Stimulated activated CD8-positive, alpha-beta memory T cell treated with anti-CD3 and anti-CD28 coated beads, Interleukin-7, amount 100 ng/mL, for 4 hours (primary cell): ENCODE results near the gene IL1RAPL2.
"Not testable (repeated sequence)": the region's sequence is repeated elsewhere in the genome, so short reads cannot be mapped to it uniquely, and the experiment has no call there.

Experiments used
- DNase-seq, 2 donors: peaks; one replicate each; pipeline ENCODE4 v3.0.0-alpha.2; 2020; ENCODE audit warnings: low read depth in 2 of 2

The IL1RAPL2 gene

GRCh38 chrX:105017641-105018040 is 451.6 kb downstream of the IL1RAPL2 start:
- DNase-seq, result no peak

DNA sequence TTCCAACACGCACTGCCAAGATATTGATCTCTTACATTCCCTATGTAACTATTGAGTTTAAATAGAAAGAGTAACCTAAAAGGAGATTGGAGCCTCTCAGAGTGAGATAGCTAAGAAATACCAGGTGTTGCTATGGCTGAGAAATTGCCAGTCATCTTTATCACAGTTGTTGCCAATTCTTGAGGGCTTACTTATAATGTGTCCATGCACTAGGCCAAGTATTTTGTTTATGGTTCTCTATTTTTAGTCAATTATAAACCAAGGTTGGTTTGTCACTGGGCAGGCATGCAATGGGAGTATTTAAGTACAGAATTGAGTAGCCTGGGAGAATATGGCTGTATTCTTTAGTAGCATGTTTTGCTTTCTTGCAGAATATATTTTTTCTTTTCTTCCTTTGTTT is 452.9 kb downstream of the IL1RAPL2 start:
- no peak for DNase-seq

DNA sequence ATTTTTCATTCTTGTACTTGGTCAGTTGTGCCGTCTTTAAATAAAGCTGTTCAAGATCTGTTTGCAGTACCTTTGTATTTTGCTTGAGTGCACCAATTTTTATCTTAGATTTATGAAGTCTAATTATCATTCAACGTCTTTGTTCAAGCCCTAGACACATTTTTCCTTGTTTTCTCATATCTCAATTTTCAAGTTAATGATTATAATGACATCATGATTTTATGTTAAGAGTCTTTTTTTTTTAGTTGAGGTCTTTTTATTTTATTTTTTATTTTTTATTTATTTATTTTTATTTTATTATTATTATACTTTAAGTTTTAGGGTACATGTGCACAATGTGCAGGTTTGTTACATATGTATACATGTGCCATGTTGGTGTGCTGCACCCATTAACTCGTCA is 463.0 kb downstream of the IL1RAPL2 start:
- not testable (repeated sequence) for DNase-seq

- DNase-seq, result no peak
Measured at GRCh38 chrX:105038672-105039328, 472.8 kb downstream of the IL1RAPL2 start.

DNA sequence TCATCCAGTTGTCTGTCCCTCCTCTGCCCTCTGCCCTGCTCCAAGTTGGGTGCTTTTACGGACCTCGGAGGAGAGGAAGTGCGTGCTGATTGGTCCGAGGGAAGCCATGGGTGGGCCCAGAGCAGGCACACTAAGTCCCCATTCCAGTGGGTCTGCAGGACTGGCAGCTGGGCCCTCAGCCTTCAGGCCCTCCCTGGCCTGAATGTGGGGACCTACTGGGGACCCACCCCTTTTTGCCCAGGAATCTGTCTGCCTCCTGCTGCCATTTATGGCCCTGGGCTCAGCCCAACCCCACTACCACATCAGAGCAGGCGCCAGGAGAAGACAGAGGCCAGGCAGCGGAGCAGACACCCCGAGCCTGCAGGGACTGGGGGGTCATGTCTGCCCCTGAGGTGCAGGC is 484.9 kb downstream of the IL1RAPL2 start:
- no peak for DNase-seq

- DNase-seq, result no peak
Measured at GRCh38 chrX:105051364-105051763, 485.4 kb downstream of the IL1RAPL2 start.

DNA sequence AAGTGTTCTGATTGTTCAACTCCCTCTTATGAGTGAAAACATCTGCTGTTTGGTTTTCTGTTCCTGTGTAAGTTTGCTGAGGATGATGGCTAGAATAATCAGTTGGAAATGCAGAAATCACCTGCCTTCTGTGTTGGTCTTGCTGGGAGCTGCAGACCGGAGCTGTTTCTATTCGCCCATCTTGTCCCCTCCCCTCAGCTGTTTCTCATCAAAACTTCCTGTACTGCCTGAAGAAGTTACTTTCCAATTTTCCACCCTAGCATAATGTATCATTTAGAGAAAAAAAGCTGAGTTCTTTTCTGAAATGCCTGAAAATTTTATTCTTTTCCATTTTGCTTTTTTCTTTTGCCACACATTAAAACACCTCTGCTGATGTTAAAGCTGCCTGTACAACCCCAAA is 486.9 kb downstream of the IL1RAPL2 start:
- no peak for DNase-seq

- DNase-seq, result no peak
Measured at GRCh38 chrX:105063743-105064142, 497.7 kb downstream of the IL1RAPL2 start.

GRCh38 chrX:105098201-105098600 is 532.2 kb downstream of the IL1RAPL2 start:
- DNase-seq, result no peak

DNA sequence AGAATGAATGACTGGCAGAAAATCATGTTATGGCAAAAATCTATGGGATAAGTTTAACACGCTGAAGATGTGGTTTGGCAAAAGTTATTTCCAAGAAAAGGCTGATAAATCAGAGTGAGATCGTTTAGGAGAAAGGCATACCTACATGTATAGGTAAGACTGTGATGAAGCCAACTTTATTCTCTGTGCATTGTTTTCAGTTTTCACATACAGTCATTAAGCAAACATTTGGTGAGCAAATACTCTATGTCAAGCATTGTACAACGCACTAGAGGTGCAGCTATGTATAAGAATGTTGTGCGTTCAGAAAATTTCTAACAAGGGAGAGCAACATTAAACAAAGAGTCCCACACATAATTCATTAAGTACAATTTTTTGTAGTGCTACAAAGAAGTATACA is 532.8 kb downstream of the IL1RAPL2 start:
- DNase-seq, result no peak

DNA sequence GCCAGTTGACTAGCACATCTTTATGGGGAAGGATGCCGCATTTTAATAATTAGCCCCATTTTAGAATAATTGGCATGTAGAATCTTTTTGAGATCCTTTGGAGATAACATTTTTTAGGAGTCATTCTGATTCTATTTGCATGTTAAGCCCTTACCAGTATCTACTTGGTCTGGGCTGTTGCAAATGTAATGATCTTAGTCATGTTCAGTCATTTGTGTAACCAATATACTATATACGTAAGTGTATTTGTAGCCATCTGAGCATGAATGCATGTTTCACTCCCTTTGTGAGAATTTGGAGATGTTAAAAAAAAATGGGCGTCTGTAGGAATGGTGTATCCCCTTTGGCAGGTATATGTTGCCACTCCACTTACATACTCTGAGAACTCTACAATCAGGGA is 535.4 kb downstream of the IL1RAPL2 start:
- no peak for DNase-seq

DNA sequence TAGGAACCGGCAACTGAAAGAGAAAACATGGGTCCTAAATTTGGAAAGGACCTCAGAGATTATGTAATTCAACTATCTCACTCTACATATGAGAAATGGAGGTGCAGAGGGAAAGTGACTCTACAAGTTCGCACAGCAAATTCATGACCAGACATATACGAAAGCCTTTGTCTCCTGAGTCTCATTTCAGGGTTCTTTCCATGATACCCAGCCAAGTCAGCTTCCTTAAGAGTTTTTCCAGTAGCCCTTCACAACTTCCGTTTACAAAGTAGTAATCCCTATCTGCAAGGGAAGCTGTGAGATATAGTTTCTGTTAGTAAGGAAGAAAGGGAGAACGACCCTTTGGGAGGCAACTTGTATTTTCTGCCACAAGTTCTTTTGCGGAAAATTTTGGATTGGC is 543.9 kb downstream of the IL1RAPL2 start:
- no peak for DNase-seq

GRCh38 chrX:105114554-105115130 is 548.6 kb downstream of the IL1RAPL2 start:
- no peak for DNase-seq

DNA sequence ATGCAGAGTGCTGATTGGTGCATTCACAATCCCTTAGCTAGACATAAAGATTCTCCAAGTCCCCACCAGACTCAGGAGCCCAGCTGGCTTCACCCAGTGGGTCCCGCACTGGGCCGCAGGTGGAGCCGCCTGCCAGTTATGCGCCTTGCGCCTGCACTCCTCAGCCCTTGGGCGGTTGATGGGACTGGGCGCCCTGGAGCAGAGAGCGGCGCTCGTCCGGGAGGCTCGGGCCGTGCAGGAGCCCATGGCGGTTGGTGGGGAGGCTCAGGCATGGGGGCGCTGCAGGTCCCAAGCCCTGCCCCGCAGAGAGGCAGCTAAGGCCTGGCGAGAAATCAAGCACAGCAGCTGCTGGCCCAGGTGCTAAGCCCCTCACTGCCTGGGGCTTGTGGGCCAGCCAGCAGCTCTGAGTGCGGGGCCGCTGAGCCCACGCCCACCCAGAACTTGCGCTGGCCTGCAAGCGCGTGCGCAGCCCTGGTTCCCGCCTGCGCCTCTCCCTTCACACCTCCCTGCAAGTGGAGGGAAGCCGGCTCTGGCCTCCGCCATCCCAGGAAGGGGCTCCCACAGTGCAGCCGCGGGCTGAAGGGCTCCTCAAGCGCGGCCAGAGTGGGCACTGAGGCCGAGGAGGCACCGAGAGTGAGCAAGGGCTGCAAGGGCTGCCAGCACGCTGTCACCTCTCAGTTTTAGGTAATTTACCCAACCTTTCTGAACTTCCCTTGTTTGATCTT is 549.8 kb downstream of the IL1RAPL2 start:
- DNase-seq, result not testable (repeated sequence)

DNA sequence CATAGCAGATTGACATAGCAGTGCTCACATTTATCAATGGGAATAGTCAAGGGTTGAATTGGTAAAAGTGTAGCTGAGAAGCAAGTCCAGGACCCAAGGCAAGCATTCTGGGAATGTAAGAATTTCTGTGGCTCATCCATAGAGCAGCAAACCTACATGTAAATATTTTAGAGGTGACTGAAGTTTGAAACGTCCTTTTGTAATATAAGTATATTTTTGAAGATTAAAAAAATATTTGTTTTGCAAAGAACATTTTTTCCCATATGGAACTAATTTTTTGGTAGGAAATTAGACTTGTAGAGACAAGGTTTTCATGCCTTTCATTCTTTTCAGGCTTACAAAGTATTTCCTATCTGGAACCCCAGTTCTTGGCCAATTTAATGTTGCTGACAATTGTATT is 550.5 kb downstream of the IL1RAPL2 start:
- no peak for DNase-seq

GRCh38 chrX:105117621-105118020 is 551.6 kb downstream of the IL1RAPL2 start:
- no peak for DNase-seq

DNA sequence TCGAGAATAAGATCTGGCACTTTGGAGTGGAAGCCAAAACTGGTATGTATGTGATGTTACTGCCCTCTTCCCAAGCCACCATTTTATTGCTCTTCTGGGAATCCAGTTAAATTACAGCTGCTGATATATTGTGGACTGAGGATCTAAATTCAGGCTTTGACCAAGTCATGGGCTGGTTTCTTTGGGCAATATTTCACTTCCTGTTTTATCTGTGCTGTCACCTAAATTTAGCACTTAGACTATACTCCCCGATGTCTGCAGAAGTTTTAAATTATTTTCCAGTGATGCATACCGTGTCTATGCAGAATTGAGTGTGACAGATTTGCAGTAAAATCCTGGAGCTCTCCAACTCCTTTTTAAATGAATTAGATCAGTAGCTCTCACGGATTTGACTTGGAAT is 554.5 kb downstream of the IL1RAPL2 start:
- DNase-seq, result no peak

DNA sequence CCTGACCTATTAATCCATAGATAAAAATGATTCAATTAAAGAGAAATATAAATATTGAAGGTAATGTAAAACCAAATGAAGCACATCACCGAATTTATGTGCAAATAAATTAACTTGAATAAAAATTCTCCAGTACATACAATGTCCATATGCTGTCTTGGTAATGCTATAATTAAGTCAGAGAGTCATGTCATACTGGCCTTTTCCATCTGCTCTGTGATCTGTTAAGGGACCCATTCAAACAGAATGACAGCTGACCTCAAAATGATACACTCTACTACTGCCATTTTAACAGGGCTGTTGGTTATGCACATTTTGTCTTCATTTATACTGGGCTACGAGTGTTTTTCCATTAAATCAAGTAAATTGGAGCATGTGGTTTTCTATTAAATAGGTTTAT is 555.2 kb downstream of the IL1RAPL2 start:
- DNase-seq, result no peak

- no peak for DNase-seq
Measured at GRCh38 chrX:105126201-105126600, 560.2 kb downstream of the IL1RAPL2 start.

DNA sequence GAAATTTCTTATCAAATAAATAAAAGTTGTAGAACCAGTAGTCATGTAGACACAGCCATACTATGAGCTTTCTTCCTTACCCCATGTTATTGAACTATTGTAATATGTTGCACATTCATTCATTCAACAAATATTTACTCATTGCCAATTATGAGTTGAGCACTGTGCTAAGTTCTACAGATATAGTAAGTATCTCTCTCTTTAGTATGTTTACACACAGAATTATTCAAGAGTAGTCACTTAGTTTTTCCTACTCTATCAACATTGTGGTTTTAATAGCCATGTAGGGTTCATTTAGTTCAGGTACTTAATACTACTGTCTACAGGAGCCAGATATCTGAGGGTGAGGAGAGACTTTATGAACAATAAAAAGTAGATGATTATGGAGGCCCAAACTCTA is 568.3 kb downstream of the IL1RAPL2 start:
- no peak for DNase-seq

GRCh38 chrX:105136786-105137185 is 570.8 kb downstream of the IL1RAPL2 start:
- DNase-seq, result no peak

DNA sequence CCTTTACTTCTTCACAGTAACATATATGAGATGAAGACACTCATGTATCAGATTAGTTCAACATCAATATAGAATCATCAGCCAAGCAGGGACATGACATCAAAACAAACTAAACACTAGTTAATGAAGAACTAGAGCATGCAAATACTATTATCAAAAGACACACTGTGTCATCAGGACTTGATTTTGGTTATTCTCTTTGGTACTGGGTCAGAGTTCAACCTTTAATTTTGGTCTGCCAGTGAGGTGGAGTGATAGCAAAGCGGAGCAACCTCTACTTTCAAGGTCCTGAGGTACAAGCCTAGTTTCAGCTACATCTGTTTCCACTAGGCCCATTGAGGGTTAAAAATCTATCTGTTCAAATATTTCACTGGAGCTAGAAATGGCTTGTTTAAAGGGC is 584.0 kb downstream of the IL1RAPL2 start:
- DNase-seq, result no peak

DNA sequence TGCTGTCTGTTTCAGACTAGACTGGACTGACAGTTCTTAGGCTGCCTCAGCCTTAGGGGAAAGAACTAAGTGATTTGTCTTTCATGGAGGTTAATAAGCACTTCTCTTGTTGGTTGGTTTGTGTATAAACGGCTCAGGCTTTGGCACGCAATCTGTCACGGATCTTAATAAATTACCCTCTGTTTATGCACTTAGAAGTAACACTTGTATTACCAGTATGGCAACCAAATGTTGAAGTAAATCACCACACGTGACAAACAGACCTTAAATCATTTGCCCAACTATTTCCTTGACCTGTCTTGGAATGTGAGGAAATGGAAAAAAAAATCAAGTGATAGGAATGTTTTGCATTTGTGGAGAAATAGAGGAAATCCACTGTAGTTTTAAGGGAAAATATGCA is 584.6 kb downstream of the IL1RAPL2 start:
- DNase-seq, result no peak
